GM18508 (cell line): Measurements from ENCODE around the gene TMPRSS13.
"Not testable (repeated sequence)": the region's sequence is repeated elsewhere in the genome, so short reads cannot be mapped to it uniquely, and the experiment has no call there.

Experiments used
- ATAC-seq: cut with Tn5 transposase; IDR thresholded peaks from one replicate; pipeline ENCODE4 v1.9.1; 2021; ENCODE audit warnings: moderate number of reproducible peaks; ENCODE audit not compliant: insufficient read depth, unreplicated experiment

TMPRSS13 gene

DNA sequence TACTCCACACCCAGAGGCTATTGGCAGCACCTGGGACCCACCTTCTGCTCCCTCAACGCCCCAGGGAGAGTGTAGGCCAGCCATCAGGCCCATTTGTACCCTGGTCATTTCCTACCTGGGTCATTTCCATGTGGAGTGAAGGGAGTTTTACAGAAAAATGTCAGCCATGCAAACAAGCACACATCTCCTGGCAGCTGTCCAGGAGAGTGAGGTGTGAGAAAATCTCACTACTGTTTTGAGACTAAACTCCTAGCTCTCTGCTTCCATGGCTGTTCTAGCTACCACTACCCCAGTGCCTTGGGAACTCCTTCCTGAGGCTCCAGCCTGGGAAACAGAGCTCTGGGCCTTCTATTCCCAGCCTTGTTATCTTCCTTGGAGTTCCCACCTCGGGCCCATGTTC, 2.8 kb upstream of the TMPRSS13 start:
- ATAC-seq, result no peak

DNA sequence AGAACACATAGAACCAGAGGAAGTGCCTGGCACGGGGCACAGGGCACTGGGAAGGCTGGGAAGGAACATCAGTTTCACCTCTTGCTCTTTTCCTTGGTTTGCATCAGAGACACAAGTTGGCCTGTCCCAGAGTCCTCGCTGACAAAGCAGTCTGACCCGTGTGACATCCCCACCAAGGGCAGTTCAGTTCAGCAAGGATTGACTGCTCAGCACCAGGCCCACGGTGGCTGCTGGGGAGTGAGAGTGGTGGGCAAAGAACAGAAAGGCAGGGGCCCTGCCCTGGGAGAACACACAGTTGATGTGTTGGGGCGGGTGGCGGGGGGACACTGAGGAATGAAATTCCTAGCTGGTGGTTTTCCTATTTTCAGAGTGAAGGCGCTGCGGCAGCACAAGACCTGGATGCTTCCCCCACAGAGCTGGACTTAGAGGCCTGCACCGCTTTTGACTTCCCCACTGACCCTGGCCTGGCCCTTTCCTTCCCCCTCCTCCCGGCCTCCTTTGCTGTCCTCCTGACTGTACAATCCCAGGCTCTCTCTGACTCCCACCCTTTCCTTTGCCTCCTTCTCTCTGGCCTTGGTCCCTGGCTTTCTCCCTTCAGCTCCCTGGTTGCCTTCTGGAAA, 2.2 kb upstream of the TMPRSS13 start:
- no peak for ATAC-seq

DNA sequence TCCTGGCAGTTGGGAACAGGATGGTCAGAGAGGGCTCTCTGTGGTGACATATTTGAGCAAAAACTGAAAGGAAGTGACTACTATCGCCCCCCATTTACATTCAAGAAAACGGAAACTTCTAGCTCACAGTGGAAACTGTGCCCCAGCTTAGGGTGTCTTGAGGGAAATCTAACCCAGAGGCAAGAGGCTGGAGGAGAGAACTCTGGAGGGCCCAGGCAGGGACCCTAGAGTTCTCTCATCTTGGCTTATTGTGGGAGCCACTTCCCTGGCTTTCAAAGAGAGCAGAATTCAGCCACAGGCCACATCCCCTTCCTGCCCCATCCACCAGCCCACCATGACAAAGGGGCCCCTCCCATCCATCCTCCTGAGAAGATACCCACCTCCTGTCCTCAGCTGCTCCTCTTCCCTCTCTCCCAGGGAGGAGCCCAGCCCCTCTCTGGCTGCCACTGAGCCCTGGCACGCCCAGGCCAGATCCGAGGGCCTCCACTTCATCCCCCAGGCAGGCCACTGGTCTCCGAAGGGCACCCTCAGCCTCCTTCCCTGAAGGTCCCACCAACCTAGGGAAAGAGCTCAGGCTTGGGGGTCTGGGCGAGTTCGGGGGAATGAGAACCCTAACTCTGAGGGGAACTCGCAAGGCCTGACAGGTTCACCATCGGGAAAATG, 1.6 kb upstream of the TMPRSS13 start:
- no peak for ATAC-seq

DNA sequence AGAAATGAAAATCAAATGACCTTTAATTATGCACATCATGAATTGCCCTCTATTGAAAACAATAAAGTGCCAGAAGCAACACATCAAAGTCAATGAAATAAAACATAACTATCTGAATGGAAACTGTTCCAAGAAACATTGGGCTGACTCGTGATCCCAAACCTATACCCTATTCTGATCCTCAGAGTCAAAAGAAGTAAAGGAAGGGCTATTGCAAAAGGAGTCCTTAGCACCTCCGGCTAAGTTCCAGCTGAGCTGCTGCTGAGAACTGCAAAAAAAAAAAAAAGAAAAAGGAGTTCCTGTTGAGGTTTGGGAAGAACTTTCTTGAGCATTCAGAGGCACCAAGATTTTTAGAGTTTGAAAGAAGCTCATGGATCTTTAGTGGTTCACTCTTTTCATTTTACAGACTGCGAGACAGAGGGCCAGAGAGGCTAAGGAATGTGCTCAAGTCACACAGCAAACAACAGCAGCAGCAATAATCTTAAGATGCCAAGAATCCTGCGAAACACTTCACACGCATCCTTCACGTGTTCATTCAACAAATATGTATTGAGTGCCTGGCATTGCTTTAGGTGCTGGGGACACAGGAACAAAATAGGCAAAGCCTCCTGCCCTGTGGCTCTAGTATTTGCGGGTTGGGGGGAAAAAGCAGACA, 841 bp upstream of the TMPRSS13 start:
- no peak for ATAC-seq

DNA sequence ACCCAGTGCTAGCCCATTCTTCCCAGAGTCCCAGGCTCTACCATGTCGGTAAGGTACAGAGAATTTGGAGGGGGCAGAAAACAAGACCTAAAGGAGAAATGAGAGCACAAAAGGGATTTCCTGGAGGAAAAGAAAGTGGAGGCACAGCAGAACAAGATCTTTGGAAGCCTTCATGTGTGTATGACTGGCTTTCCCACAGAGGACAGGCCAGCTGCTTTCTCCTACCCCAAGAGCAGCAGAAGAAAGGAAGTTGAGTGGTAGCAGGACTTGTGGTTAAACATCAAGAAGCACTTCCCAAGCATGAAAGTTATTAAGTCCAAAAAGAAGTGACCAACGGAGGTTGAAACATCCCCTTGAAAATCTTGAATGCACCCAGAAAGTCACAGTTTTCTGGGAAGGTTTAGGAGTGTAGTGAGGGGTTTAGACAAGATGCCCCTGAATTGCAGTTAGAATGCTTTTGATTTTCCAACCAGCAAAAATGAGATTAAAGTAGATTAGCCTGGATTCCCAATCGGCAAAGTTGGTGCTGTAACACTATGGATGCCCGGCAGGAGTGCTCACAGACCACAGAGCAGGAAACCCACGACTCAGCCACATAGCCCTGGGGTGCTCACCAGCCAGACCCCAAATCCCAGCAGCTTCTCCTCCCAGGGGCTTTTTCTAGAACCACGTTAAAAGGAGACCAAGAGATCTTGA, 608 bp downstream of the TMPRSS13 start:
- ATAC-seq, result no peak

DNA sequence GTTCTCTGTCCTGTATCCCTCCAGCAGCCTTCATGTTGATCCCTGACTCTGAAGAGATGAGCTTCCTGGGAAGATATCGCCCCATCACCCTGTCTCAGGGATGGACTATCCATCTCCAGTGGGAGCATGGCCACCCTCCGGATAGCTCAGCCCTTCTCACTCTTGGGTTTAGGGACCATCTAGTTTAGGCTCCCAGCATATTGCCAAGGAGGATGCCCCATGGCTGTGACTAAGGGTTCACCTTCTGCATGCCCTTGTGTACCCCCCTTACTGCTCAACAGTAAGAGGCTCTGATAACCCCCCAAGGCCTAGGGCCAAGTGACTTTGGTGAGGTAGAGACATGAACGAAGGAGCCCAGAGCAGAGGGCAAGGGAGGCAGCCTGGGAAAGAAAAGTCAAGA, 1.3 kb downstream of the TMPRSS13 start:
- no peak for ATAC-seq

DNA sequence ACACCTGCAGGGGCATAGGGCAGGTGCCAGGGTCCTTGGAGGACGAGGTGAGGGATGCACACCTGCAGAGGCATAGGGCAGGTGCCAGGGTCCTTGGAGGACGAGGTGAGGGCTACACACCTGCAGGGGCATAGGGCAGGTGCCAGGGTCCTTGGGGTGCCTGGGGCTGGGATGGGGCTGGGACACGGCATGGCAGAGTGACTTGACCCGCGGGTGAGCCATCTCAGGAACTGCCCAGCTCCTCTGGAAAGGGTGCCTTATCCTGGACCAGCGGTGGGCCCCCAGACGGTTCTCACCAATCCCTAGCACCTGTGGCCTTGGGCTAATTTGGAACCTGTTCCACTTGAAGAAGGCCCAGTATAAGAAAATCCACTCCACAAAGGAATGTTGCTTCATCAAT, 3.0 kb downstream of the TMPRSS13 start:
- not testable (repeated sequence) for ATAC-seq

DNA sequence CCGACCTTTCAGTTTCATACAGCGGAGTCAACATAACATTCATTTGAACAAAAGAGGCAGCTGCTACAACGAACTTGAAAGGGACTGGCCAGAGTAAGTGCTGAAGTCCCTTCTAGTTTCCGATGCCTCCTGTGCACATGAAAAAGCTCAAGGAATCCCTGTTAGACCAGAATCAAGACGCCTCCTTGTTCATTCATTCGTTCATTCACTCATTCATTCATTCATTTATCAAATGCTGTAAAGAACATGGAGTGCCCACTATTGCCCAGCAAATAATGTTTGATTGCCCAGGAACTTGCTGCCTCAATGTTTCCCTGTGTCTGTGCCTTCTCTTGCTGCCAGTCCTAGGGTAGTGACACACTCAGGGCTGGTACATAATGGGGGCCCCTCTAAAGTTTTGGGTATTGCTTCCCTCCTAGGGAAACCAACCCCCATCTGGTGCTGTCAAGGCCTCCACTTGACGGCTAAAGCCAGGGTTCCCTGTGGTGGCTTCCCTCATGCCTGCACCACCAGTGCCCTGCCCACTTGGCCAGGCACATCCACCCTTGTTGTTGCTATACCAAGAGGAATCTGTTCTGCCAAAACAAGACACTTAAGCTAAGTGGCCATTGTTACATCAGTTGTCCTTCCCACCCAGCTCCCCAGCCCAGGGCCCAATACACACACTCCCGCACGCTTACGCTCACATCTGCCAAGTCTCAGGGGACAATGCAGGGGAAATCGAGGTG, 3.8 kb downstream of the TMPRSS13 start:
- no peak for ATAC-seq

DNA sequence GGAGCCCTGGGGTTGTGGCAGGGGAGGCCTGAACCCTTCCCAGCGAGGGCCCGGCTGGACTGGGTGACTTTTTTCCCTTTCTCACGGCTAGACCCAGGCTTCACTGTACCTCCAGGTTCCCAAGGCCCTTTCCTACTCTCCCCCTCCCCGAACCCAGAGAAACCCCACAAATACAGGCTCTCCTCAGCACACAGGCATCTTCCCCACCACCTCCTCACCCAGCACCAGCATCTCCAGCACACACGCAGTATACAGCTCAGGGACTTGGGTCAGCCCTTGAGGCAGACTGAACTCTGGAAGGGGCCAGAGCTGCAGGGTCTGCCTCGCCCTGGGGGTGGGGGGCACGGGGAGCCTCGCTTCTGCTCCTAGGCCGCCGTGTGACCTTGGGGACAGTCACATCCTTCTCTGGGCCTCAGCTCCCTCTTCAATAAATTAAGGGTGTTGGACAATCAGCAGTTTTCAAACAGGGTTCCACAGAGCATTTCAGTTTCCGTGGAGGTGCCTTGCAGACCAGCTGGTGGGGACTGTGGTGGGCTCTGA, 4.5 kb downstream of the TMPRSS13 start:
- ATAC-seq, result no peak

DNA sequence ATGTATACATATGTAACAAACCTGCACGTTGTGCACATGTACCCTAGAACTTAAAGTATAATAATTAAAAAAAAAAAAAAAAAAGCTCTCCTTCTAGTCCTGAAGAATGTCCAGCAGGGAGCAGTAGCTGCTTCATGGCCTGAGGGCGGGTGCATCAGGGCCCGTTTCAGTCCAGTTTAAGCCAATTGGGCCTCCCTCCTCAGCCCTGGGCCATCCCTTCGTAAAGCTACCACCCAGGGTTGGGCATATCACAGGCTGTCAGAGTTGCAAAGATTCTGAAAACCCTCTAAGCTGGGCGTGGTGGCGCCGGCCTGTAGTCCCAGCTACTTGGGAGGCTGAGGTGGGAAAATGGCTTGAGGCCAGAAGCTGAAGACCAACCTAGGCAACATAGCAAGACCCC, 5.4 kb downstream of the TMPRSS13 start:
- no peak for ATAC-seq

DNA sequence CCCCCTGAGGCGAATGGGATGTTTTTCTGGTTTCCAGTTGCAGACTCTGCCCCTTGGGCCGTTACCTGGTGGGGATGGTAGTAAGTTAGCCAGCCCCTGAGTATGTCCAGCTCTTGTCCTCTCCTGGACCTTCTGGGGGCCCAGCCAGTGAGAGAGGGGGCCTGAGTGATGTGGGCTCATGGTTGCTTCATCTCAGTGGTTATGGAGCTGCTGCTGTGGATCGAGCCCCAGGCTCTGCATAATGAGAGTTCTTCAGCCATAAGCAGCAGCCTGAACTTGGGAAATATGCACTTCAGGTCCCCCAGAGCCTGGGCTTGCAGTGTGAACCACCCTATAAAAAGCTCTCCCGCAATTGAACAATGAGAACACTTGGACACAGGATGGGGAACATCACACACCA, 5.9 kb downstream of the TMPRSS13 start:
- ATAC-seq, result no peak

DNA sequence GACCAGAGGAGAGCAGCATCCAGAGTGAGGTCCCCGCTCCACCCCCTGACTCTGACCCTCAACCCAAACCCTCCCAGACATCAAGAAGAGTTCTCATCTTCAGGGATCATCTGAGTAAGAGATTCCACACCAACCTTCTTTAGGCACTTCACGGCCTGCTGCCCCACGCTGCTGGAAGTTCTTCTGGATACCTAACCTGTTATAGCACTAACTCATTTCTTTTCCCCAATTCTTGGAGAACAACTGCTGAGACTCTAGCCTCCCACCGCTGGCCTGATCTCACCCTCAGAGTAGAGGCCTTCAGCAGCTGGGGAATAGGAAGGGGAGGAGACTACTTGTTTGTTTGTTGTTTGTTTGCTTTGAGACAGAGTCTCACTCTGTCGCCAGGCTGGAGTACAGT, 7.3 kb downstream of the TMPRSS13 start:
- no peak for ATAC-seq

DNA sequence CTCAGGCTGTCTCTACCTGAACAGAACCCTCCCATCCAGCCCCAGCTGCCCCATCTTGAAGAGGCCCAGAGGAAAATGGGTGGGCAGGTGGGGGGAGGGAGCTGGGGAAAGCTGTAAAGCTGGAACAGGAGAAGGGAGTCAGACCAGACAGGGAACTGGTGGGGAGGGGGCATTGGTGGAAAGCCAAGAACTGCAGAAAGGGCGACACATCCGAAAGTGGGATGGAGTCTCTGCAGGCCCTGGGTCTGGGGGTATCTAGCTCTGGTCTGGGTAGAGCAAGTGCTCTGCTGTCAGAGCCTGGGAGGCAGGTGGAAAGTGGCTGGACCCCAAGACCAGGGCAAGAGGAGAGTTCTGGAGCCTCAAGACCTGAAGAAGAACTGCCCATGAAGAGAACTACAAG, 7.7 kb downstream of the TMPRSS13 start:
- ATAC-seq, result no peak

DNA sequence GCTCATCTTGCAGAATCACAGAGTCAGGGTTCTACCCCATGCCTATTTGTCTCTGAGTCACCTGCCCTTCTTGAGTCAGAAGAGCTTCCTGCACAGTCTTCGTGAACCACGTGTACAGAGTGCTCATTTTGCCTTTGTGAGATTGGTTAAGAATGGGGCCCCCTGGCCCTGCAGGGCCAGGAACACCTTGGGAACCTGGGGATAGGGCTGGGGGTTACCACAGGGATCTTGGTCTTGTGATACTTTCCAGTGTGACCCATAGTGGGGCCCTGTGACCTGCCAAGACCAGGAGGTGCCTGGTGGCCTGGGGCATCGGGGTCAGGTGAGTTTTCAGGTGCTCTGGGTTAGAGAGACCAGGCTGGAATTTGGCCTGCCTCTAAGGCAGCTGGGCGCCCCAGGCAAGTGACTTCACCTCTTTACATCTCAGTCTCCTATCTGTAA, 9.4 kb downstream of the TMPRSS13 start:
- no peak for ATAC-seq

DNA sequence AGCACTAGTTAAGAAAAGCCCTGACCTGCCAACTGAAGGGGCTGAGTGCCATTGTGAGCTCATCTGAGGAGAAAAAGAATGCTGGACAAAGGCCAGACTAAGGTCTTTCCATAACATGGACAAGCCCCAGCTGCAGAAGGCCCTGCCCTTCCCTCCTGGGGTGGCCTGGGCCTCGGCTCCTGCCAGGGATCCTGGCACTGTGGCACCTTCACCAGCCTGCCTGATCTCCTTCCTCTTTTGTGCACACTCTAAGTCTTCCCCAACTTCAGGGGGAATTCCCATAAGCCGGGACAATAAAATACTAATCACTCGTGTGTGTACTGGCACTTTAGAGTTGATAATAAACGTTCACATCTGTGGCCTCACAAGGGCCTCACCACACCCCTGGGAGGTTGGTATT, 9.9 kb downstream of the TMPRSS13 start:
- no peak for ATAC-seq

DNA sequence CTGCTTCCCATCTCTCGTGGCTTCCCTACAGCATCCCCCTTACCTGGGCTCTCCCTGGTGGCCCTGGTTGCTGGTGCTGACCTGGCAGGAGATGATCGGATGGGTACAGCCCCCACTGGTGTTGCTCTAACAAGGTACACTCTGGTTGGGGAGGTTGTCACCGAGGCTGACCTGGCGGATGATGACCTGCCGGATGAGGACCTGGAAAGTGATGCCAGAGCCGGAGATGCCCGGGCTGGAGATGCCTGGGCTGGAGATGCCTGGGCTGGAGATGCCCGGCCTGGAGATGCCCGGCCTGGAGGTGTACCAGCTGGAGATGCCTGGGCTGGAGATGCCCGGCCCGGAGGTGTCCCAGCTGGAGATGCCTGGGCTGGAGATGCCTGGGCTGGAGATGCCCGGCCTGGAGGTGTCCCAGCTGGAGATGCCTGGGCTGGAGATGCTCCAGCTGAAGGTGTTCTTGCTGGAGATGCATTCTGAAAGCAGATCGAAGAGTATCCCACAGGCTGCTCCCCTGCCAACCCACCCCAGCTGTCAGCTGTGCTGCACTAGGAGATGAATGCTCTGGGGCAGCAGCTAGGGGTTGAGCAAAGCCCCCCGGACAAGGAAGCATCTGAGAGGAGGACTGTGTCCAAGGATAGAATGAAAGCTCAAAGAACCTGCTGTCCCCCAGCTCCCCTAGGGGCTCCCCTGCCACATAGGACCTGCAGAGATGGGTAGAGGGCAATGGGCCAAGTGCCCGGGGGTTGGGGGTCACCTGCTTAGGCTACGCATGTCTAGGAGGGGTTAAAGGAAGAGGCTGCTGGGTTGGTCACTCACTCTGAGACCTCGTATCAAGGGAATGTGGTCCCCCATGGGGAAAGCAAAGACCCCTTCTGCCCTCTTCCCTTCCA, 10.6 kb downstream of the TMPRSS13 start:
- ATAC-seq, result no peak

DNA sequence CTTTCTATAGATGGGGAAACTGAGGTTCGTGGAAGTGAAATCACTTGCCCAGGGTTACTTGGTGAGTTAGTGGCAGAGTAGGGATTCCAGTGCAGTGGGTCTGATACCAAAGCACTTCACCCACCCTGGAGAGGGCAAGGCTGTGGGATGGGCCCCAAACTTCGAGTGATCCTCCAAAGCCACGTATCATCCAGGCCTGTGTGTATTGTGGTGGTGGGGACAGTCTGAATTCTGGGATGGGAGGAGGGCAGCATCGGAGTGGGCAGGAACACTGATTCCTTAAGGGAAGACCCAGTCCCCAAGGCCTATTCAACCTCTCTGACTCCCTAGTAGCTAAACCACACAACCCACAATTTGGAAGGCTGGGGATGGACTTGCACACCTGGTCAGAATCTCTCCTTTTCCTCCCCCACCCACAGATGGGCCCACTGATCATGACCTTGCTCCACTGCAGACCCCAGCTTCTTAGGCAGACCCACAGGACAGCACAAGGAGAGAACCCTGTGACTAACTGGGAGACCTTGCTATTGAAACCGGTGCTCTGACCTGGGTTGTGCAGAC, 11.5 kb downstream of the TMPRSS13 start:
- ATAC-seq, result no peak

DNA sequence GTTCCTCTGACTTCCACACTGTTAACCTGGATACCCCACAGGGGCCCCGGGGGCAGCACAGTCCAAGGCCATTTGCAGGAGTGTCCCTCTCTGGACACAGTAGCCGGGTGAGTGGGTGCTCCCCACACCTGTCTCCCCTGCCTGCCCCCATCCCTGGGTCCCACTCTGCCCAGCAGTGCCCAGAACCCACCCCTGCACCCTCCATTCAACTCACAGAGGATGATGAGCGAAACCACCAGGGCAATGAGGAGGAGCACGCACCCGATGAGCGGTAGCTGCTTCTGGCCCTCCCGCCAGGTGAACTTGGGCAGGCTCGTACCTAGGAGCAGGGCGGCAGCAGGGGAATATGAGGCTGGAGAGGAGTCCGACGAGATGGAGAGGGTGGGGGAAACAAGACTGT, 12.2 kb downstream of the TMPRSS13 start:
- ATAC-seq, result no peak

DNA sequence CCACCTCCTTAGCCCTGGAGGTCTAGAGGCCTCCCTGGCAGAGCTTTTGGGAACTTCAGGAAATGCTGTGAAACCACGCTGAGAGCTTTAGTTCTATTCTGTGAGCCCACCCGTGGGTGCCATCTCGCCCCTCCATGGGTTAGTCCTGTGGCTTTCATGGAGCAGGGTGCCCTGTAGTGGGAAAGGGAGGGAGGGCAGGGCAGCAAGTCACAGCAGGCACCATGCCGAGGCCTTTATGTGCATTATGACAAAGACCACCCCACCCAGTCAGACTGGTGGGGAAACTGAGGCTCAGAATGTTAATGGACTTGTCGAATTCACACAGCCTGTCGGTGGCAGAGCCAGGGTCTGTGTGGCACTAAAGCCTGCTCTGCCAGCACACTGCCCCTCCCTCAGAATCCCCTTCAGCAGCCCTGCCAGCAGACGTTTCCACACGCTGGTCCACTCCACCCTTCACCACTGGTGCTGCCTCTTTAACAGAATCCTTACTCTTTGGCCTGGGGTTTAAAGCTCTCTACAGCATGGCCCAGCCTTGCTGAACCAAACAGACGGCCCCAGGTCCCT, 13.4 kb downstream of the TMPRSS13 start:
- ATAC-seq, result no peak
